ENCODE measurements around the gene ATP1A4.

DNA sequence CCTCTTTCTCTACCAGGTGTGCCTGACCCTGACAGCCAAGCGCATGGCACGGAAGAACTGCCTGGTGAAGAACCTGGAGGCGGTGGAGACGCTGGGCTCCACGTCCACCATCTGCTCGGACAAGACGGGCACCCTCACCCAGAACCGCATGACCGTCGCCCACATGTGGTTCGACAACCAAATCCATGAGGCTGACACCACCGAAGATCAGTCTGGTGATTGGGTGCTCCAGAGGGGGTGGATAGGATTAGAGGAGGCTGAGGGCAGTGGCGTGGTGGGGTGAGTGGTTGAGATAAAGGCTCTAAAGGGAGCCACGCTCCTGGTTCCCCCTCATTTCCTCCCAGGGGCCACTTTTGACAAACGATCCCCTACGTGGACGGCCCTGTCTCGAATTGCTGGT, 22.8 kb upstream of the ATP1A4 start:
- TF ChIP-seq, protein P1, sequence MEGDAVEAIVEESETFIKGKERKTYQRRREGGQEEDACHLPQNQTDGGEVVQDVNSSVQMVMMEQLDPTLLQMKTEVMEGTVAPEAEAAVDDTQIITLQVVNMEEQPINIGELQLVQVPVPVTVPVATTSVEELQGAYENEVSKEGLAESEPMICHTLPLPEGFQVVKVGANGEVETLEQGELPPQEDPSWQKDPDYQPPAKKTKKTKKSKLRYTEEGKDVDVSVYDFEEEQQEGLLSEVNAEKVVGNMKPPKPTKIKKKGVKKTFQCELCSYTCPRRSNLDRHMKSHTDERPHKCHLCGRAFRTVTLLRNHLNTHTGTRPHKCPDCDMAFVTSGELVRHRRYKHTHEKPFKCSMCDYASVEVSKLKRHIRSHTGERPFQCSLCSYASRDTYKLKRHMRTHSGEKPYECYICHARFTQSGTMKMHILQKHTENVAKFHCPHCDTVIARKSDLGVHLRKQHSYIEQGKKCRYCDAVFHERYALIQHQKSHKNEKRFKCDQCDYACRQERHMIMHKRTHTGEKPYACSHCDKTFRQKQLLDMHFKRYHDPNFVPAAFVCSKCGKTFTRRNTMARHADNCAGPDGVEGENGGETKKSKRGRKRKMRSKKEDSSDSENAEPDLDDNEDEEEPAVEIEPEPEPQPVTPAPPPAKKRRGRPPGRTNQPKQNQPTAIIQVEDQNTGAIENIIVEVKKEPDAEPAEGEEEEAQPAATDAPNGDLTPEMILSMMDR (IDR thresholded peaks at IDR 0.05; ENCODE audit: borderline replicate concordance, extremely low read depth, low read length, poor library complexity, severe bottlenecking), result no peak
- TF ChIP-seq EZH2 (IDR thresholded peaks at IDR 0.05; ENCODE audit: borderline replicate concordance, low read depth, low read length, severe bottlenecking), result no peak

Measured in DND-41 (cell line).